A549 (cell line): ENCODE measurements around the gene ABHD2. TPM values are rescaled to one million over a fixed set of nuclear protein-coding genes. Genes with fewer than 3 reads are reported as not detected.

Experiments used
- ATAC-seq, 2 experiments: fragments of 200-7000 bp in 1 of 2; fragments of >200 bp in 1 of 2; cut with Nextera tagmentation in 1 of 2; cut with Tn5 transposase in 1 of 2; 3 replicates each; pipeline versions ENCODE4 v1.8.0 to v1.9.1; 2018 to 2020; ENCODE audit warnings: mild to moderate bottlenecking in 1 of 2, moderate library complexity in 1 of 2
- CTCF ChIA-PET: fragments of 300-600 bp; sonication (Branson Sonifier 250); formaldehyde crosslinking; extraction: SDS; loops from one replicate; lab custom pipeline; 2021; ENCODE audit warnings: antibody characterized with exemption, inconsistent platforms; lab: Yijun Ruan, JAX
- POLR2A ChIA-PET: fragments of 350-600 bp; formaldehyde crosslinking; extraction: SDS; loops from one replicate; lab custom pipeline; 2021; ENCODE audit warnings: antibody characterized with exemption, inconsistent platforms; lab: Yijun Ruan, JAX
- DNase-seq, 2 experiments: peaks; one replicate each; pipeline versions ENCODE4 v3.0.0 to v3.0.0-alpha.2; 2011 to 2016; ENCODE audit warnings: low read depth in 1 of 2, low spot score in 1 of 2
- FAIRE-seq: peaks from 2 replicates; lab custom pipeline; 2011; peaks lifted over from hg19 to GRCh38; lab: Jason Lieb, UNC
- H3K27ac ChIP-seq, 2 experiments: fragments of >200 bp; sonication (Bioruptor Twin); formaldehyde crosslinking; 3 replicates each; pipeline ENCODE4 v1.5.1; 2016 to 2017
- H3K4me1 ChIP-seq: fragments of >200 bp; sonication (Bioruptor Twin); formaldehyde crosslinking; 3 replicates; pipeline ENCODE4 v1.6.1; 2016
- H3K4me2 ChIP-seq: fragments of >200 bp; sonication (Bioruptor Twin); formaldehyde crosslinking; 3 replicates; pipeline ENCODE4 v1.6.1; 2016
- H3K4me3 ChIP-seq: fragments of >200 bp; sonication (Bioruptor Twin); formaldehyde crosslinking; 3 replicates; pipeline ENCODE4 v1.5.1; 2016
- H3K9me3 ChIP-seq: fragments of >200 bp; sonication (Bioruptor Twin); formaldehyde crosslinking; 3 replicates; pipeline ENCODE4 v1.6.1; 2016
- CBX2 ChIP-seq: fragments of 200-600 bp; sonication (generic); IDR thresholded peaks from 2 replicates; pipeline ENCODE4 v1.6.1; 2016; ENCODE audit warnings: low read depth, mild to moderate bottlenecking, borderline replicate concordance
- CTCF ChIP-seq: fragments of >200 bp; sonication (Bioruptor Twin); formaldehyde crosslinking; IDR thresholded peaks from 3 replicates; pipeline ENCODE4 v1.5.1; 2016
- EP300 ChIP-seq, 2 experiments: fragments of >200 bp; sonication (Bioruptor Twin); formaldehyde crosslinking; IDR thresholded peaks; 2 replicates in 1 of 2; 3 replicates in 1 of 2; pipeline ENCODE4 v1.6.1; 2016 to 2017
- ESRRA ChIP-seq: fragments of 150-350 bp; IDR thresholded peaks from 2 replicates; pipeline ENCODE4 v1.6.1; 2014; ENCODE audit warnings: mild to moderate bottlenecking, low read length, borderline replicate concordance
- FOSB ChIP-seq: fragments of 250-450 bp; sonication (Bioruptor Pico); IDR thresholded peaks from 2 replicates; pipeline ENCODE4 v1.5.0; 2020; ENCODE audit warnings: mild to moderate bottlenecking, moderate library complexity
- FOSL2 ChIP-seq, 2 experiments: fragments of 450-650 bp in 1 of 2; fragments of >200 bp in 1 of 2; sonication (Bioruptor Twin) in 1 of 2; formaldehyde crosslinking; IDR thresholded peaks; 2 replicates each; pipeline versions ENCODE4 v1.5.0 to v1.6.1; 2016 to 2020; ENCODE audit warnings: mild to moderate bottlenecking in 1 of 2, moderate library complexity in 1 of 2
- GATA3 ChIP-seq: IDR thresholded peaks from 2 replicates; pipeline ENCODE4 v1.6.1; 2012; ENCODE audit warnings: borderline replicate concordance
- HOXA7 ChIP-seq: fragments of 250-450 bp; sonication (Bioruptor Pico); IDR thresholded peaks from 2 replicates; pipeline ENCODE4 v1.5.0; 2020; ENCODE audit warnings: mild to moderate bottlenecking, moderate library complexity
- HOXB13 ChIP-seq: fragments of 250-450 bp; sonication (Bioruptor Pico); IDR thresholded peaks from 2 replicates; pipeline ENCODE4 v1.5.0; 2020; ENCODE audit warnings: low read depth, mild to moderate bottlenecking, moderate library complexity
- JUN ChIP-seq, 2 experiments: fragments of >200 bp; sonication (Bioruptor Twin); formaldehyde crosslinking; IDR thresholded peaks; 2 replicates in 1 of 2; 3 replicates in 1 of 2; pipeline ENCODE4 v1.6.1; 2016 to 2017
- KDM5A ChIP-seq: fragments of 200-600 bp; sonication (generic); IDR thresholded peaks from 2 replicates; pipeline ENCODE4 v1.6.1; 2016; ENCODE audit warnings: antibody characterized with exemption, mild to moderate bottlenecking
- MAFK ChIP-seq: fragments of 450-650 bp; IDR thresholded peaks from 2 replicates; pipeline ENCODE4 v1.6.1; 2014; ENCODE audit not compliant: partially characterized antibody
- MAX ChIP-seq: IDR thresholded peaks from 2 replicates; pipeline ENCODE4 v1.6.1; 2012
- MAZ ChIP-seq: fragments of 150-350 bp; IDR thresholded peaks from 2 replicates; pipeline ENCODE4 v1.6.1; 2014; ENCODE audit warnings: antibody characterized with exemption, low read depth, low read length, borderline replicate concordance
- NPAS2 ChIP-seq: fragments of 250-450 bp; sonication (Bioruptor Pico); IDR thresholded peaks from 2 replicates; pipeline ENCODE4 v1.8.0; 2022; ENCODE audit warnings: mild to moderate bottlenecking, moderate library complexity, borderline replicate concordance
- POLR2A ChIP-seq: IDR thresholded peaks from 2 replicates; pipeline ENCODE4 v1.6.1; 2012; ENCODE audit warnings: mild to moderate bottlenecking, low read length
- RAD21 ChIP-seq, 2 experiments: fragments of >200 bp in 1 of 2; sonication (Bioruptor Twin) in 1 of 2; formaldehyde crosslinking in 1 of 2; IDR thresholded peaks in 1 of 2; conservative IDR thresholded peaks in 1 of 2; 2 replicates in 1 of 2; 3 replicates in 1 of 2; pipeline ENCODE4 v1.6.1; 2012 to 2018; ENCODE audit warnings: inconsistent platforms in 1 of 2
- REST ChIP-seq: fragments of 200-600 bp; sonication (generic); IDR thresholded peaks from 2 replicates; pipeline ENCODE4 v1.6.1; 2016; ENCODE audit warnings: antibody characterized with exemption, mild to moderate bottlenecking, moderate library complexity
- SMC3 ChIP-seq: fragments of >200 bp; sonication (Bioruptor Twin); formaldehyde crosslinking; IDR thresholded peaks from 3 replicates; pipeline ENCODE4 v1.6.1; 2018; ENCODE audit warnings: inconsistent platforms
- TFCP2L1 ChIP-seq: fragments of 250-450 bp; sonication (Bioruptor Pico); IDR thresholded peaks from 2 replicates; pipeline ENCODE4 v1.5.0; 2021; ENCODE audit warnings: mild to moderate bottlenecking
- USF2 ChIP-seq: fragments of 450-650 bp; IDR thresholded peaks from 2 replicates; pipeline ENCODE4 v1.6.1; 2014; ENCODE audit warnings: antibody characterized with exemption
- ZNF302 ChIP-seq: fragments of 250-450 bp; sonication (Bioruptor Pico); IDR thresholded peaks from 2 replicates; pipeline ENCODE4 v1.9.0; 2021; ENCODE audit warnings: inconsistent platforms, mild to moderate bottlenecking, moderate library complexity
- ZSCAN20 ChIP-seq: fragments of 250-450 bp; sonication (Bioruptor Pico); IDR thresholded peaks from 2 replicates; pipeline ENCODE4 v1.8.0; 2022; ENCODE audit warnings: mild to moderate bottlenecking, moderate library complexity
- WGBS: methylation state at CpG from one replicate; pipeline ENCODE4 v1.1.6; 2017; ENCODE audit errors: missing lambda C conversion rate; 5-methylcytosine and 5-hydroxymethylcytosine counted together
- polyA plus RNA-seq, 4 experiments: library from polyadenylated mRNA; depleted of rRNA in 3 of 4; stranded (reverse); fragments of >200 nt; fragmentation: RNase III in 1 of 4; extraction: RNeasy Plus Mini Kit Qiagen cat#74134 plus additional on column Dnase treatment in 1 of 4; gene quantifications; 2 replicates in 3 of 4; 3 replicates in 1 of 4; pipeline ENCODE4 v1.2.3, GENCODE V29; 2011 to 2017

ABHD2 gene
- polyA plus RNA-seq, 2 of the 4 experiments (the other 2 are of a cell fraction): 36.2 to 63.3 TPM

- FAIRE-seq (no peak), DNase-seq (no peak), ATAC-seq (no peak)
- Histone ChIP-seq H3K4me2 (no peak overlapping the region), H3K4me3 (no peak overlapping the region), H3K27ac (no peak overlapping the region), H3K9me3 (no peaks in the 10 kb centered on the region), H3K4me1 (no peaks in the 10 kb centered on the region)
- TF ChIP-seq POLR2A (no peak), ZSCAN20 (no peak), KDM5A (no peak), GATA3 (no peak)
- CTCF ChIA-PET: interaction anchor here (0.7 to 21.7 kb wide), 54 partner anchors 10 to 333 kb away, joined by 3 to 735 read pairs (median 7); partner anchors contain the start of genes ABHD2 and HAPLN3
- 85% methylated on average over 11 of the region's 11 CpGs for WGBS
- POLR2A ChIA-PET: interaction anchor here (1.0 kb wide), 1 partner anchor 59 kb away, joined by 4 read pairs; no protein-coding TSS in a partner anchor
Observed at GRCh38 chr15:89178307-89178977, 90.2 kb downstream of the ABHD2 start.

GRCh38 chr15:89179966-89180875, 92.0 kb downstream of the ABHD2 start:
- DNase-seq: no peak
- no peak overlapping the region for H3K4me3 ChIP-seq
- POLR2A ChIA-PET: no interaction called here
- no peak for FAIRE-seq
- TF ChIP-seq CTCF (no peak), FOSB (CRISPR knock-in tag) (no peak), MAX (no peak), ZNF302 (CRISPR knock-in tag) (no peak), SMC3 (no peak), FOSL2 (IDR thresholded peaks at IDR 0.05) (no peak), FOSL2 (CRISPR knock-in tag; IDR thresholded peaks at IDR 0.05) (no peak), ESRRA (no peak), USF2 (no peak)
- TF ChIP-seq, all 56 proteins: peak for 0
- CTCF ChIA-PET: interaction anchor here (0.9 to 21.7 kb wide), 13 partner anchors 9 to 287 kb away, joined by 3 to 735 read pairs (median 41); partner anchors contain the start of genes ABHD2 and HAPLN3
- WGBS: 89% methylated on average over 5 of the region's 5 CpGs
- no peak overlapping the region for H3K27ac ChIP-seq
- H3K4me2 ChIP-seq: no peak overlapping the region
- no peak for ATAC-seq
- no peaks in the 10 kb centered on the region for H3K9me3 ChIP-seq
- no peaks in the 10 kb centered on the region for H3K4me1 ChIP-seq

- WGBS: 76% methylated on average over 6 of the region's 6 CpGs
- no peak overlapping the region for H3K4me3 ChIP-seq
- DNase-seq (no peak), ATAC-seq (no peak), FAIRE-seq (no peak)
- no peaks in the 10 kb centered on the region for H3K4me1 ChIP-seq
- H3K4me2 ChIP-seq: no peak overlapping the region
- ChIA-PET POLR2A (interaction anchor here (0.7 kb wide), 1 partner anchor 280 kb away, joined by 3 read pairs; no protein-coding TSS in a partner anchor), CTCF (interaction anchor here (1.0 to 21.7 kb wide), 4 partner anchors 13 to 129 kb away, joined by 3 to 735 read pairs (median 22); no protein-coding TSS in a partner anchor)
- H3K9me3 ChIP-seq: no peaks in the 10 kb centered on the region
- H3K27ac ChIP-seq: no peak overlapping the region
- TF ChIP-seq MAFK (no peak), HOXA7 (CRISPR knock-in tag) (no peak), NPAS2 (CRISPR knock-in tag) (no peak), REST (no peak), EP300 (IDR thresholded peaks at IDR 0.05) (no peak), CBX2 (no peak), JUN (IDR thresholded peaks at IDR 0.05) (no peak), TFCP2L1 (CRISPR knock-in tag) (no peak), RAD21 (conservative IDR thresholded peaks at IDR 0.05 in 1 of 2, IDR thresholded peaks at IDR 0.05 in 1 of 2) (no peak), USF2 (no peak), HOXB13 (CRISPR knock-in tag) (no peak), MAZ (no peak)
Observed at GRCh38 chr15:89184357-89184756, 96.1 kb downstream of the ABHD2 start.
